ENCODE measurements around the gene ZNHIT2.

The ZNHIT2 gene

GRCh38 chr11:65107078-65107477, 10.4 kb downstream of the ZNHIT2 start:
- peak overlapping the region; percentile 100 for H3K27ac ChIP-seq

DNA sequence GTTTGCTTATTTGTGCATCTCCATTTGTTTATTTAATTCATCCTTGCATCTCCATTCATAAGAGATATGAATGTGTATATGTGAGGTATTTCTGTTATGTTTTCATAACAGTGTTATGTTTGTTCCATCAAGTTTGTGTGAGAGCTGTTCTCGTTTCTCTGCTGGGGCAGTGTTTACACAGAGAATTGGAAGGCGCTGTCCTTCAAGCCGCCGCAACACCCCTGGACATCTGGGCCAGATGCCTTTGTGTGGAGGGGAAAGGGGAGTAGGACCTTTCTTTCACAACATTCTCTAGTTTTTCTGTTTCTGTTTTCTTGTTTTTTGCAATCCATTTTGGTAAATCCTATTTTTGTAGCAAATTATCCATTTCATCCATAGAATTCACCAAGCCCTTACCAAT, 12.9 kb downstream of the ZNHIT2 start:
- no peak for TF ChIP-seq CTCF (conservative IDR thresholded peaks at IDR 0.05)
- H3K27ac ChIP-seq: peak overlapping the region; percentile 100

More at GRCh38 chr11:65107078-65107477, 10.4 kb downstream of the ZNHIT2 start:
- no peak for TF ChIP-seq CTCF (conservative IDR thresholded peaks at IDR 0.05)

GRCh38 chr11:65103476-65103875, 14.0 kb downstream of the ZNHIT2 start:
- TF ChIP-seq CTCF (conservative IDR thresholded peaks at IDR 0.05): no peak
- peak overlapping the region; percentile 100 for H3K27ac ChIP-seq

- peak overlapping the region; percentile 100 for H3K27ac ChIP-seq
- TF ChIP-seq CTCF (conservative IDR thresholded peaks at IDR 0.05): no peak
Measured at GRCh38 chr11:65102142-65103095, 15.1 kb downstream of the ZNHIT2 start.

DNA sequence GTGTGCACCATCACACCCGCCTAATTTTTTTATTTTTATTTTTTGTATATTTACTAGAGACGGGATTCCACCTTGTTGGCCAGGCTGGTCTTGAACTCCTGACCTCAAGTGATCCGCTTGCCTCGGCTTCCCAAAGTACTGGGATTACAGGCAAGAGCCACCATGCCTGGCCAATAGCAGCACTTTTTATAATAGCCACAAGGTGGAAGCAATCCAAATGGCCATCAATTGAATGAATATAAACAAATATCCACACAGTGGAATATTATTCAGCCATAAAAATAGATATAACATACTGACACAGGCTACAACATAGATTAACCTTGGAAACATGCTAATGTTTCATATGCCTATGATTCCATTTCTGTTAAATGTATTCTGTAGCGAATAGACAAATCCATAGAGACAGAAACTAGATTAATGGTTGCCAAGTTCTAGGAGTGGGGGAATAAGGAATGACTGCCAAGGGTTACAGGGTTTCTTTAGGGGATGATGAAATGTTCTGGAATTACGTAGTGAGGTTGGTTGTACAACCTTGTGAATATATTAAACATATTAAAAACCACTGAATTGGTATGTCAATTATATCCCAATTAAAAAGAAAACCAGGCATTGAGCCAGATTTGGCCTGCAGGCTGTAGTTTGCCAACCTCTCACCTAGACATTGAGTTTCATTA, 16.7 kb downstream of the ZNHIT2 start:
- TF ChIP-seq CTCF (conservative IDR thresholded peaks at IDR 0.05): peak; percentile 42
- H3K27ac ChIP-seq: peak overlapping the region; percentile 100

- no peak for TF ChIP-seq CTCF (conservative IDR thresholded peaks at IDR 0.05)
- H3K27ac ChIP-seq: peak overlapping the region; percentile 100
Measured at GRCh38 chr11:65096926-65097325, 20.6 kb downstream of the ZNHIT2 start.
